Body of pancreas (tissue), 4 donors: Measurements from ENCODE around the gene LPCAT3. TPM values are rescaled to one million over a fixed set of nuclear protein-coding genes. Genes with fewer than 3 reads are reported as not detected.
A peak's percentile ranks its signal among the peaks of the same experiment; 100 is the strongest.

Experiments used
- microRNA counts, 2 donors: library from miRNA; unstranded; fragments of <30 nt; microRNA quantifications; one replicate each; lab custom pipeline; 2017
- microRNA-seq, 2 donors: library from miRNA; unstranded; fragments of <30 nt; microRNA quantifications; one replicate each; pipeline ENCODE4, GENCODE V29; 2016; ENCODE audit warnings: borderline number of aligned reads in 2 of 2, borderline replicate concordance in 2 of 2
- small RNA-seq: library from RNA; depleted of rRNA; stranded (forward); fragments of <200 nt; gene quantifications from one replicate; pipeline ENCODE3, GENCODE V24; 2016
- total RNA-seq, 2 donors: library from RNA; depleted of rRNA; stranded (reverse); fragments of >200 nt; gene quantifications; one replicate each; pipeline ENCODE4 v1.1.0, GENCODE V29; 2016

LPCAT3 gene
- total RNA-seq, 2 donors from 2014 or later = 21.5 to 39.6 TPM

MicroRNAs encoded within 50 kb of the gene (microRNA counts, 767-probe panel; counts per million panel counts)
- 5,552 to 10,383 counts per million in 2 donors for microRNA hsa-miR-141-3p (lab: Ali Mortazavi, UCI)
- 9,528 to 14,368 counts per million in 2 donors for microRNA hsa-miR-200c-3p (lab: Ali Mortazavi, UCI)

Small RNAs within 50 kb of the gene (microRNA-seq; reads per million reads assigned to microRNA genes)
- 3,104 to 4,339 reads per million in 2 donors for gene MIR141
- gene MIR200C = 101,202 to 109,823 reads per million in 2 donors

Small RNAs within 50 kb of the gene (small RNA-seq; reads per million reads assigned to genes)
- gene AC006512.1 = not detected
- gene MIR141 = 904 reads per million, percentile 99 among the genes with 10 or more reads in this experiment
- gene MIR200C = 38.7 reads per million, percentile 95 among the genes with 10 or more reads in this experiment
- gene RNU7-1 = not detected
- gene SCARNA12 = not detected

Other genes starting within 250 kb of the LPCAT3 start
- not detected for gene LAG3, start 246.0 kb downstream of the LPCAT3 start, total RNA-seq
- gene CD4, start 228.9 kb downstream of the LPCAT3 start, total RNA-seq = 1 to 10 TPM; 3.0 to 5.2 TPM
- under 1 TPM in 1 of 2 donors, not detected in 1; 0.78 TPM for gene GPR162, start 196.7 kb downstream of the LPCAT3 start, total RNA-seq
- 10 to 100 TPM; 17.6 to 43.2 TPM for gene P3H3, start 190.1 kb downstream of the LPCAT3 start, total RNA-seq
- under 1 TPM; 0.33 to 0.52 TPM for gene GNB3, start 177.6 kb downstream of the LPCAT3 start, total RNA-seq
- 1 to 10 TPM in 1 of 2 donors, under 1 TPM in 1; 0.52 to 2.3 TPM for gene CDCA3, start 167.2 kb downstream of the LPCAT3 start, total RNA-seq
- 10 to 100 TPM; 18.2 to 60.6 TPM for gene USP5, start 166.3 kb downstream of the LPCAT3 start, total RNA-seq
- gene TPI1, start 150.9 kb downstream of the LPCAT3 start, total RNA-seq = 100 to 1,000 TPM; 134 to 152 TPM
- gene SPSB2, start 145.2 kb downstream of the LPCAT3 start, total RNA-seq = 10 to 100 TPM in 1 of 2 donors, 1 to 10 TPM in 1; 2.6 to 11.9 TPM
- 10 to 100 TPM in 1 of 2 donors, 1 to 10 TPM in 1; 7.0 to 21.1 TPM for gene LRRC23, start 113.7 kb downstream of the LPCAT3 start, total RNA-seq
- 10 to 100 TPM in 1 of 2 donors, 1 to 10 TPM in 1; 4.4 to 11.9 TPM for gene ENO2, start 103.9 kb downstream of the LPCAT3 start, total RNA-seq
- 10 to 100 TPM; 36.1 to 86.7 TPM for gene ATN1, start 90.5 kb downstream of the LPCAT3 start, total RNA-seq
- not detected for gene RNU7-1, start 74.7 kb downstream of the LPCAT3 start, total RNA-seq
- 100 to 1,000 TPM; 219 to 302 TPM for gene C12orf57, start 74.5 kb downstream of the LPCAT3 start, total RNA-seq
- gene PTPN6, start 67.1 kb downstream of the LPCAT3 start, total RNA-seq = 10 to 100 TPM; 18.4 to 19.4 TPM
- gene PHB2, start 47.8 kb downstream of the LPCAT3 start, total RNA-seq = 100 to 1,000 TPM in 1 of 2 donors, 10 to 100 TPM in 1; 83.4 to 125 TPM
- 10 to 100 TPM in 1 of 2 donors, 1 to 10 TPM in 1; 8.3 to 15.5 TPM for gene EMG1, start 47.6 kb downstream of the LPCAT3 start, total RNA-seq
- 100 to 1,000 TPM; 105 to 157 TPM for gene C1S, start 42.2 kb upstream of the LPCAT3 start, total RNA-seq
- gene C1R, start 74.0 kb upstream of the LPCAT3 start, total RNA-seq = 100 to 1,000 TPM; 113 to 133 TPM
- 10 to 100 TPM; 64.6 to 99.6 TPM for gene C1RL, start 90.7 kb upstream of the LPCAT3 start, total RNA-seq
- 1 to 10 TPM in 1 of 2 donors, not detected in 1; 1.3 TPM for gene RBP5, start 110.4 kb upstream of the LPCAT3 start, total RNA-seq
- 10 to 100 TPM; 27.5 to 64.9 TPM for gene CLSTN3, start 111.9 kb upstream of the LPCAT3 start, total RNA-seq
- 10 to 100 TPM; 33.5 to 67.9 TPM for gene PEX5, start 171.2 kb upstream of the LPCAT3 start, total RNA-seq